ENCODE results near the gene FZD7. TPM values are rescaled to one million over a fixed set of nuclear protein-coding genes. Genes with fewer than 3 reads are reported as not detected.

The FZD7 gene
- total and polyA plus RNA-seq, 7 experiments from 2014 or later: 0.17 to 0.99 (median 0.40) TPM; not detected in 1

DNA sequence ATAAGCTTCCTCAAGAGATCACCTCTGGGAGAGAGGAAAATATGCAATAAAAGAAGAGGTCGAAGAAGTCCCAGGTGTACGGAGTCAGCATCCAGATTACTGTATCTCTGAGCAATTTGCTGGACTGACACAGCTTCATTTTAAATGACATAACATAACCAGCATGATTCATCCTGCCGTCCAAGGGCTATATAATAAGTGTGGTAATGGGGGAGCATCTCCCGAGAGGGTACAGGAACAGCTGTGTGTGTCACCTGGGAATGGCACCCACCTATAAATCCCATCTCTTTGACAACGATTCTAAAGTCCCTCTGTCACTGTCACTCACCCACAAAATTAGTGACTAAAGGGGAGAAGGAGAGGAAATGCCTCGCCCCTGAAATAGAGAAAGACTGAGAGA is 19.3 kb upstream of the FZD7 start:
- no peaks in the 10 kb centered on the region for H3K9me3 ChIP-seq (ENCODE audit: control insufficient read depth in 2 of 3, low read length in 3 of 3)
- DNase-seq (no peak), ATAC-seq (no peak)
- ChIA-PET CTCF (no interaction called here), POLR2A (interaction anchor here (0.6 kb wide), 1 partner anchor 819 kb away, joined by 3 read pairs; no protein-coding TSS in a partner anchor)
- Mint-ChIP-seq H3K27ac (no peak overlapping the region), H3K4me3 (no peak overlapping the region), H3K4me1 (no peaks in the 10 kb centered on the region), H3K9me3 (peaks cover 0 to 2% (median 0%) of the 10 kb centered on the region in 11 donors), H3K36me3 (no peaks in the 10 kb centered on the region), H3K27me3 (peaks cover 11 to 38% (median 26%) of the 10 kb centered on the region in 5 donors)
- H3K27ac ChIP-seq (ENCODE audit: low read depth, low read length): no peak overlapping the region
- H3K27me3 ChIP-seq (ENCODE audit: control insufficient read depth in 2 of 2, insufficient read depth in 2 of 2, low read length in 2 of 2): peaks cover 0 to 3% of the 10 kb centered on the region in 2 donors
- no peak overlapping the region for H3K4me3 ChIP-seq (ENCODE audit: low read length)
- no peaks in the 10 kb centered on the region for H3K36me3 ChIP-seq (ENCODE audit: control insufficient read depth in 2 of 3, insufficient read depth in 3 of 3, low read length in 3 of 3)
- H3K4me1 ChIP-seq (ENCODE audit: control insufficient read depth in 2 of 2, insufficient read depth in 2 of 2, low read length in 2 of 2): no peaks in the 10 kb centered on the region
- intact Hi-C loops (cut with micrococcal nuclease): no loop called here

DNA sequence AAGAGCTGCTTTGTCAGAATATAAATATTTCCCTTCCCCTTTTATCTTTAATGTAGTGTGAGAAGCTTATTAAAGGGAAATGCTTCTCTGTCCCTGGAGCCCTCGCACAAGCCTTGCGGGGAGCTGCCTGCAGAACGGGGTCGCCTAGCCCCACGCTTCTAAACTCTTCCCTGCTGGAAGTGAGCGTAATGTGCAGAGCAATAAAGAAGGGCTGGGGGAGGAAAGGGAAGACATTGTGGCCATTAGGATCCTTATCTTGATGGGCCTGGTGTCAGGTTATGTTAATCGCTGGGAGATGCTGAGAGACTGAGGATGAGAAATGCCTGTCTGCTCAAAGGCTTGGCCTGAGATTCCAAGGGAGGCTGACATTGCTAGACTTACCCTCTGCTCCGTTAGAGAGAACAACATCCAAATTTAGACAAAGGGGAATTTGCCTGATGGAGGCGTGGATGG is 18.9 kb upstream of the FZD7 start:
- Histone ChIP-seq H3K36me3 (ENCODE audit: control insufficient read depth in 2 of 3, insufficient read depth in 3 of 3, low read length in 3 of 3) (no peaks in the 10 kb centered on the region), H3K4me1 (ENCODE audit: control insufficient read depth in 2 of 2, insufficient read depth in 2 of 2, low read length in 2 of 2) (no peaks in the 10 kb centered on the region), H3K9me3 (ENCODE audit: control insufficient read depth in 2 of 3, low read length in 3 of 3) (no peaks in the 10 kb centered on the region), H3K27ac (ENCODE audit: low read depth, low read length) (no peak overlapping the region), H3K4me3 (ENCODE audit: low read length) (no peak overlapping the region), H3K27me3 (ENCODE audit: control insufficient read depth in 2 of 2, insufficient read depth in 2 of 2, low read length in 2 of 2) (peaks cover 0 to 3% of the 10 kb centered on the region in 2 donors)
- Mint-ChIP-seq H3K36me3 (no peaks in the 10 kb centered on the region), H3K4me3 (no peak overlapping the region), H3K27me3 (peaks cover 10 to 34% (median 23%) of the 10 kb centered on the region in 5 donors), H3K4me1 (no peaks in the 10 kb centered on the region), H3K27ac (no peak overlapping the region), H3K9me3 (peaks cover 0 to 2% (median 0%) of the 10 kb centered on the region in 11 donors)
- DNase-seq (no peak), ATAC-seq (no peak)
- CTCF ChIA-PET: no interaction called here
- POLR2A ChIA-PET: no interaction called here
- intact Hi-C loops (cut with micrococcal nuclease): no loop called here

DNA sequence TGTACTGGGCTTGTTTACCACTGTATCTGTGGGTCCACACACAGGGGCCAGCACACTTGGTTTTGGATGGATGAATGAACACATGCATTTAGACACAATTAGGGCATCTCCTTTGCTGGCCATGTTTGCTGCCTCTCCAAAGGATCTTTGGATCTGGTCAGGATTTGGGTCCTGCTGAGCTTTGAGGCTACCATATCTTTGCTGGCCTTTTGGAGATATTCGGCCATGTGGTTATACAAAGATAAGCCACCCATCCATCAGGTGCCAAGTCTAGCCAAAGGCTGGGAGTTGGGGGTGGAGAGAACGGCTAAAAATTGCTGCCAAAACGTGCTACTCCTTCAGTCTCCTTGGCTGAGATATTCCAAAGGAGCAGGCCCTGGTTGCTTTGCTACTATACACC is 18.2 kb upstream of the FZD7 start:
- Histone ChIP-seq H3K27me3 (ENCODE audit: control insufficient read depth in 2 of 2, insufficient read depth in 2 of 2, low read length in 2 of 2) (peaks cover 0 to 3% of the 10 kb centered on the region in 2 donors), H3K36me3 (ENCODE audit: control insufficient read depth in 2 of 3, insufficient read depth in 3 of 3, low read length in 3 of 3) (no peaks in the 10 kb centered on the region), H3K4me1 (ENCODE audit: control insufficient read depth in 2 of 2, insufficient read depth in 2 of 2, low read length in 2 of 2) (no peaks in the 10 kb centered on the region), H3K9me3 (ENCODE audit: control insufficient read depth in 2 of 3, low read length in 3 of 3) (no peaks in the 10 kb centered on the region), H3K4me3 (ENCODE audit: low read length) (no peak overlapping the region), H3K27ac (ENCODE audit: low read depth, low read length) (no peak overlapping the region)
- Mint-ChIP-seq H3K4me1 (no peaks in the 10 kb centered on the region), H3K27me3 (peaks cover 5 to 34% (median 17%) of the 10 kb centered on the region in 5 donors), H3K36me3 (no peaks in the 10 kb centered on the region), H3K4me3 (no peak overlapping the region), H3K27ac (no peak overlapping the region), H3K9me3 (peaks cover 0 to 2% (median 0%) of the 10 kb centered on the region in 11 donors)
- DNase-seq: no peak
- intact Hi-C loops (cut with micrococcal nuclease): no loop called here
- POLR2A ChIA-PET: no interaction called here
- CTCF ChIA-PET: no interaction called here
- no peak for ATAC-seq

- no peak overlapping the region for H3K27ac Mint-ChIP-seq
- Histone ChIP-seq H3K27me3 (ENCODE audit: control insufficient read depth in 2 of 2, insufficient read depth in 2 of 2, low read length in 2 of 2) (peaks cover 0 to 3% of the 10 kb centered on the region in 2 donors), H3K36me3 (ENCODE audit: control insufficient read depth in 2 of 3, insufficient read depth in 3 of 3, low read length in 3 of 3) (no peaks in the 10 kb centered on the region), H3K4me3 (ENCODE audit: low read length) (no peak overlapping the region), H3K4me1 (ENCODE audit: control insufficient read depth in 2 of 2, insufficient read depth in 2 of 2, low read length in 2 of 2) (no peaks in the 10 kb centered on the region), H3K27ac (ENCODE audit: low read depth, low read length) (no peak overlapping the region), H3K9me3 (ENCODE audit: control insufficient read depth in 2 of 3, low read length in 3 of 3) (no peaks in the 10 kb centered on the region)
- H3K4me3 Mint-ChIP-seq: no peak overlapping the region
- ChIA-PET CTCF (no interaction called here), POLR2A (no interaction called here)
- peaks cover 0 to 30% (median 10%) of the 10 kb centered on the region in 5 donors for H3K27me3 Mint-ChIP-seq
- peaks cover 0 to 2% (median 0%) of the 10 kb centered on the region in 11 donors for H3K9me3 Mint-ChIP-seq
- intact Hi-C loops (cut with micrococcal nuclease): no loop called here
- no peaks in the 10 kb centered on the region for H3K4me1 Mint-ChIP-seq
- no peak for DNase-seq
- H3K36me3 Mint-ChIP-seq: no peaks in the 10 kb centered on the region
- no peak for ATAC-seq
These were observed 17.0 kb upstream of the FZD7 start for GRCh38 chr2:202016579-202017227.

DNA sequence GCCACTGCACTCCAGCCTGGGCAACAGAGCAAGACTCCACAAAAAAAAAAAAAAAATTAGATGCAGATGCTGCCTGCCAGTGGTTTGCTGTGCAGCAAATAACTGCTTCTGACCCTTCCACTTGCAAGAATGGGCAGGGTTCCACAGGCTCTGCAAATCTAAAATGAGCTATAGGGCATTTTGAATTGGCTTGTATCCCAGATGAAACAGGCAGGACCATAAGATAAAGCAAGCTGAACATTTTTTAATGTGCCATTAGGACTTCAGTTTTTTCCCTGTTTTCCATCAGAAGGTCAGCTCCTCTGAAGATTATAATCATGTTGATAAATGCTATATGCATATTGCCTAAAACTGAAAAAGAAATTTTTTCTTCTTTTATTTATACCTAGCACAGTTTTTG is 15.7 kb upstream of the FZD7 start:
- Mint-ChIP-seq H3K4me1 (no peaks in the 10 kb centered on the region), H3K36me3 (no peaks in the 10 kb centered on the region), H3K27ac (no peak overlapping the region), H3K27me3 (peaks cover 0 to 20% (median 0%) of the 10 kb centered on the region in 5 donors), H3K4me3 (no peak overlapping the region), H3K9me3 (peaks cover 0 to 2% (median 0%) of the 10 kb centered on the region in 11 donors)
- Histone ChIP-seq H3K4me3 (ENCODE audit: low read length) (no peak overlapping the region), H3K9me3 (ENCODE audit: control insufficient read depth in 2 of 3, low read length in 3 of 3) (no peaks in the 10 kb centered on the region), H3K27ac (ENCODE audit: low read depth, low read length) (no peak overlapping the region), H3K4me1 (ENCODE audit: control insufficient read depth in 2 of 2, insufficient read depth in 2 of 2, low read length in 2 of 2) (no peaks in the 10 kb centered on the region), H3K36me3 (ENCODE audit: control insufficient read depth in 2 of 3, insufficient read depth in 3 of 3, low read length in 3 of 3) (no peaks in the 10 kb centered on the region), H3K27me3 (ENCODE audit: control insufficient read depth in 2 of 2, insufficient read depth in 2 of 2, low read length in 2 of 2) (peaks cover 0 to 3% of the 10 kb centered on the region in 2 donors)
- POLR2A ChIA-PET: no interaction called here
- CTCF ChIA-PET: no interaction called here
- DNase-seq (no peak), ATAC-seq (no peak)
- intact Hi-C loops (cut with micrococcal nuclease): no loop called here

- Mint-ChIP-seq H3K27ac (no peak overlapping the region), H3K27me3 (peaks cover 0 to 16% (median 0%) of the 10 kb centered on the region in 5 donors), H3K4me3 (no peak overlapping the region), H3K36me3 (no peaks in the 10 kb centered on the region), H3K4me1 (no peaks in the 10 kb centered on the region), H3K9me3 (peaks cover 0 to 2% (median 0%) of the 10 kb centered on the region in 11 donors)
- no peaks in the 10 kb centered on the region for H3K4me1 ChIP-seq (ENCODE audit: control insufficient read depth in 2 of 2, insufficient read depth in 2 of 2, low read length in 2 of 2)
- H3K9me3 ChIP-seq (ENCODE audit: control insufficient read depth in 2 of 3, low read length in 3 of 3): no peaks in the 10 kb centered on the region
- CTCF ChIA-PET: no interaction called here
- POLR2A ChIA-PET: no interaction called here
- intact Hi-C loops (cut with micrococcal nuclease): no loop called here
- DNase-seq: no peak
- no peak overlapping the region for H3K27ac ChIP-seq (ENCODE audit: low read depth, low read length)
- H3K36me3 ChIP-seq (ENCODE audit: control insufficient read depth in 2 of 3, insufficient read depth in 3 of 3, low read length in 3 of 3): no peaks in the 10 kb centered on the region
- H3K27me3 ChIP-seq (ENCODE audit: control insufficient read depth in 2 of 2, insufficient read depth in 2 of 2, low read length in 2 of 2): no peaks in the 10 kb centered on the region
- H3K4me3 ChIP-seq (ENCODE audit: low read length): no peak overlapping the region
- no peak for ATAC-seq
These were observed 14.7 kb upstream of the FZD7 start for GRCh38 chr2:202018950-202019349.
